Hepatocyte (in vitro differentiated cells): ENCODE results near the gene ST3GAL4. TPM values are rescaled to one million over a fixed set of nuclear protein-coding genes. Genes with fewer than 3 reads are reported as not detected.

Source experiments
- DNase-seq: peaks from one replicate; pipeline ENCODE4 v3.0.0-alpha.2; 2016; ENCODE audit warnings: low spot score
- H2AFZ ChIP-seq: fragments of 200-600 bp; sonication (generic); 2 replicates; pipeline ENCODE4 v1.6.0; 2016; ENCODE audit warnings: antibody characterized with exemption, mild to moderate bottlenecking
- H3K27ac ChIP-seq: fragments of 200-600 bp; sonication (generic); 2 replicates; pipeline ENCODE4 v1.5.1; 2016; ENCODE audit warnings: mild to moderate bottlenecking
- H3K27me3 ChIP-seq: fragments of 200-600 bp; sonication (generic); 2 replicates; pipeline ENCODE4 v1.6.1; 2016
- H3K36me3 ChIP-seq: fragments of 200-600 bp; sonication (generic); replicated peaks from 2 replicates; pipeline ENCODE4 v1.5.1; 2016; ENCODE audit warnings: low read depth; ENCODE audit not compliant: insufficient read depth
- H3K4me1 ChIP-seq: fragments of 200-600 bp; sonication (generic); 2 replicates; pipeline ENCODE4 v1.5.1; 2016; ENCODE audit warnings: mild to moderate bottlenecking, moderate library complexity; ENCODE audit not compliant: insufficient read depth
- H3K4me2 ChIP-seq: fragments of 200-600 bp; sonication (generic); 2 replicates; pipeline ENCODE4 v1.6.0; 2016
- H3K4me3 ChIP-seq: fragments of 200-600 bp; sonication (generic); 2 replicates; pipeline ENCODE4 v1.5.1; 2016; ENCODE audit warnings: mild to moderate bottlenecking
- H3K79me2 ChIP-seq: fragments of 200-600 bp; sonication (generic); 2 replicates; pipeline ENCODE4 v1.6.0; 2017; ENCODE audit warnings: mild to moderate bottlenecking
- H3K9me2 ChIP-seq: fragments of 200-600 bp; sonication (generic); replicated peaks from 2 replicates; pipeline ENCODE4 v1.6.0; 2017; ENCODE audit warnings: mild to moderate bottlenecking; ENCODE audit not compliant: insufficient read depth
- H3K9me3 ChIP-seq: fragments of 200-600 bp; sonication (generic); 2 replicates; pipeline ENCODE4 v1.5.1; 2016; ENCODE audit warnings: low read depth, mild to moderate bottlenecking
- H4K20me1 ChIP-seq: fragments of 200-600 bp; sonication (generic); 2 replicates; pipeline ENCODE4 v1.6.0; 2016; ENCODE audit warnings: mild to moderate bottlenecking; ENCODE audit not compliant: insufficient read depth, poor library complexity, severe bottlenecking
- CTCF ChIP-seq: fragments of 200-600 bp; sonication (generic); IDR thresholded peaks from 2 replicates; pipeline ENCODE4 v1.5.1; 2016; ENCODE audit warnings: antibody characterized with exemption, mild to moderate bottlenecking; ENCODE audit not compliant: poor library complexity
- EZH2 ChIP-seq: fragments of 200-600 bp; sonication (generic); IDR thresholded peaks from 2 replicates; pipeline ENCODE4 v1.6.1; 2016; ENCODE audit warnings: antibody characterized with exemption, mild to moderate bottlenecking, borderline replicate concordance
- EZH2phosphoT487 ChIP-seq: fragments of 200-600 bp; sonication (generic); IDR thresholded peaks from one replicate; pipeline ENCODE4 v1.6.1; 2018; ENCODE audit warnings: antibody characterized with exemption, mild to moderate bottlenecking, low read depth, moderate library complexity; ENCODE audit not compliant: unreplicated experiment, severe bottlenecking
- WGBS: methylation state at CpG from one replicate; pipeline ENCODE4 v1.1.6; 2016; ENCODE audit warnings: low lambda C conversion rate; ENCODE audit errors: missing lambda C conversion rate; 5-methylcytosine and 5-hydroxymethylcytosine counted together
- polyA plus RNA-seq: library from polyadenylated mRNA; unstranded; fragments of >200 nt; fragmentation: Nextera tagmentation; extraction: Ambion mirVana; gene quantifications from 2 replicates; pipeline ENCODE4 v1.2.1, GENCODE V29; 2016
- total RNA-seq: library from RNA; depleted of rRNA; stranded (reverse); fragments of >200 nt; gene quantifications from 2 replicates; pipeline ENCODE4 v1.2.3, GENCODE V29; 2014

The ST3GAL4 gene
- total and polyA plus RNA-seq, 2 experiments from 2014 or later: 31.0 to 31.5 TPM

DNA sequence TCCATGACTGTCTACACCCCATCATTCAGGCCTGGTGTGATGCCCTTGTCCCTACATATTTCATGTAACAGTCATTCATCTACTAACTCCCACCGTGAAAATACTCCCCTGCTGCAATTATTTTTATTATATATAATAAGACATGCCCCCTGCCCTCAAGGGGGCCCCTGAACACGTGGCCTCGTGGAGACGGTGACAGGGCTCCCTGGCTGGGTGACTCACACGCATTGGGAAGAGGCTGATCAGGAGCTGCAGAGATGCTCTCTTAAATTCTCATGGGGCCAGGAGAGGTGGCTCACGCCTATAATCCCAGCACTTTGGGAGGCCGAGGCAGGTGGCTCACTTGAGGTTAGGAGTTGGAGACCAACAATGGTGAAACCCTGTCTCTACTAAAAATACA, 88.6 kb downstream of the ST3GAL4 start:
- Histone ChIP-seq H3K4me2 (no peak overlapping the region), H3K79me2 (no peaks in the 10 kb centered on the region), H3K27me3 (peaks cover 19% of the 10 kb centered on the region), H3K9me3 (no peaks in the 10 kb centered on the region), H3K27ac (no peak overlapping the region), H3K4me3 (no peak overlapping the region), H4K20me1 (no peaks in the 10 kb centered on the region), H3K9me2 (no peaks in the 10 kb centered on the region), H3K36me3 (no peaks in the 10 kb centered on the region), H2AFZ (no peak overlapping the region), H3K4me1 (peaks cover 4% of the 10 kb centered on the region)
- TF ChIP-seq CTCF (no peak), EZH2 (no peak), EZH2phosphoT487 (no peak)
- DNase-seq: no peak
- 79% methylated on average over 7 of the region's 7 CpGs for WGBS

GRCh38 chr11:126446581-126446980, 91.1 kb downstream of the ST3GAL4 start:
- H4K20me1 ChIP-seq: no peaks in the 10 kb centered on the region
- H3K4me2 ChIP-seq: no peak overlapping the region
- no peak overlapping the region for H3K27ac ChIP-seq
- H3K27me3 ChIP-seq: peaks cover 14% of the 10 kb centered on the region
- TF ChIP-seq EZH2phosphoT487: no peak
- no peak for TF ChIP-seq CTCF
- no peaks in the 10 kb centered on the region for H3K9me3 ChIP-seq
- H2AFZ ChIP-seq: no peak overlapping the region
- WGBS: 90% methylated on average over 10 of the region's 10 CpGs
- H3K36me3 ChIP-seq: no peaks in the 10 kb centered on the region
- no peak overlapping the region for H3K4me3 ChIP-seq
- H3K79me2 ChIP-seq: no peaks in the 10 kb centered on the region
- no peaks in the 10 kb centered on the region for H3K4me1 ChIP-seq
- no peak for DNase-seq
- no peaks in the 10 kb centered on the region for H3K9me2 ChIP-seq

GRCh38 chr11:126450198-126450597, 94.7 kb downstream of the ST3GAL4 start:
- WGBS: 98% methylated on average over 7 of the region's 7 CpGs
- Histone ChIP-seq H4K20me1 (no peaks in the 10 kb centered on the region), H3K4me2 (no peak overlapping the region), H3K36me3 (no peaks in the 10 kb centered on the region), H3K4me3 (no peak overlapping the region), H3K79me2 (no peaks in the 10 kb centered on the region), H3K27me3 (no peaks in the 10 kb centered on the region), H3K9me2 (no peaks in the 10 kb centered on the region), H3K27ac (no peak overlapping the region), H3K4me1 (peaks cover 8% of the 10 kb centered on the region), H3K9me3 (no peaks in the 10 kb centered on the region), H2AFZ (no peak overlapping the region)
- no peak for DNase-seq
- TF ChIP-seq EZH2phosphoT487 (no peak), CTCF (no peak), EZH2 (no peak)

DNA sequence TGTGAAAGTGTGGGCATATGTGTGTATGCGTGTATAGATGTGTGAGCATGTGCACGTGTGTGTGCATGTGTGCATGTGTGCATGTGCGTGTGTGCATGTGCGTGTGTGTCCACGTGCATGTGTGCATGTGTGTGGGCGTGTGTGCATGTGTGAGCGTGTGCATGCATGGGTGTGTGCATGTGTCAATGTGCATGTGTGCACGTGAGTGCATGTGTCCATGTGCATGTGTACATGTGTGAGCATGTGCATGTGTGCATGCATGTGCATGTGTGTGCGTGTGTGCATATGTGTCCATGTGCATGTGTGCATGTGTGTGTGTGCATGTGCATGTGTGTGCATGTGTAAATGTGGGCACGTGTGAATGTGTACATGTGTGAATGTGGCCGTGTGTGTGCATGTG, 95.3 kb downstream of the ST3GAL4 start:
- Histone ChIP-seq H3K4me3 (no peak overlapping the region), H3K27me3 (no peaks in the 10 kb centered on the region), H4K20me1 (no peaks in the 10 kb centered on the region), H3K79me2 (no peaks in the 10 kb centered on the region), H3K9me2 (no peaks in the 10 kb centered on the region), H3K4me1 (peaks cover 8% of the 10 kb centered on the region), H3K4me2 (no peak overlapping the region), H3K9me3 (no peaks in the 10 kb centered on the region), H3K36me3 (no peaks in the 10 kb centered on the region), H2AFZ (no peak overlapping the region), H3K27ac (no peak overlapping the region)
- WGBS: 95% methylated on average over 11 of the region's 11 CpGs
- TF ChIP-seq EZH2 (no peak), CTCF (no peak), EZH2phosphoT487 (no peak)
- no peak for DNase-seq
